GM18526 (cell line): ENCODE data around the gene SPATA31C2.

Experiments used
- POLR2A ChIP-seq: IDR thresholded peaks from 3 replicates; pipeline ENCODE4 v1.6.1; 2011; ENCODE audit not compliant: insufficient read length; ENCODE audit errors: extremely low read depth

Gene SPATA31C2

GRCh38 chr9:88161144-88161543 is 22.9 kb upstream of the SPATA31C2 start:
- no peak for TF ChIP-seq POLR2A

GRCh38 chr9:88143957-88144625 is 5.8 kb upstream of the SPATA31C2 start:
- no peak for TF ChIP-seq POLR2A

- TF ChIP-seq POLR2A: no peak
These were observed 4.9 kb upstream of the SPATA31C2 start for GRCh38 chr9:88143179-88143578.

- no peak for TF ChIP-seq POLR2A
These were observed 28.2 kb downstream of the SPATA31C2 start for GRCh38 chr9:88110026-88110425.

GRCh38 chr9:88108779-88109178 is 29.5 kb downstream of the SPATA31C2 start:
- no peak for TF ChIP-seq POLR2A

- no peak for TF ChIP-seq POLR2A
These were observed 31.8 kb downstream of the SPATA31C2 start for GRCh38 chr9:88106492-88106891.

GRCh38 chr9:88092797-88093331 is 45.4 kb downstream of the SPATA31C2 start:
- TF ChIP-seq POLR2A: no peak

- no peak for TF ChIP-seq POLR2A
These were observed 48.1 kb downstream of the SPATA31C2 start for GRCh38 chr9:88090151-88090581.

- TF ChIP-seq POLR2A: no peak
These were observed 50.4 kb downstream of the SPATA31C2 start for GRCh38 chr9:88087906-88088305.

- no peak for TF ChIP-seq POLR2A
These were observed 52.8 kb downstream of the SPATA31C2 start for GRCh38 chr9:88085476-88085875.

- no peak for TF ChIP-seq POLR2A
These were observed 53.7 kb downstream of the SPATA31C2 start for GRCh38 chr9:88084357-88085183.
